ENCODE data around the gene ATP4B. TPM values are rescaled to one million over a fixed set of nuclear protein-coding genes. Genes with fewer than 3 reads are reported as not detected.

Gene ATP4B
- total and polyA plus RNA-seq, 2 donors (not counting 3 experiments of a cell fraction or from before 2014, with no cell fraction given): 0.06 TPM; not detected in 1

DNA sequence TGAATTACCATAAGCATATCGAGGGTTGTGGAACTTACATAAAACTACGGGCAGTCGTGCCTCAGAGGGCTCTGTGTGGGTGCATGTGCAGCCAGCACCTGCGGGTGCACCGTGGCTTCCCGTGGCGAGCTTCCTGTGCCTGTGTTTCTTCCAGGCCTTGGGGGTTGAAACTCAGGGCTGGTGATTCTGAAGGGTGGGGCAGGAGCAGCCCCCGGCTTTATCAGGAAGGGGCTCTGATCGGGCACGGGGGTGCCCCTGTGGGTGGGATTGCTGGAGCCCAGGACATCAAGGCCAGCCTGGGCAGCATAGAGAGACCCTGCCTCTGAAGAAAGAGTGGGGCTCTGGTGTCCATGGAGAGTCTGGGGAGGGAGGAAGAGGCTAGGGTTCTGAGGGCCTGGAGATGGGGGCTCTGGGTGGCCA, 11.1 kb downstream of the ATP4B start:
- Histone ChIP-seq H3K27ac (ENCODE audit: insufficient read depth, low read depth, low read length) (no peak overlapping the region), H3K4me1 (ENCODE audit: control insufficient read depth, extremely low read depth, insufficient read depth, low read length) (peaks cover 4% of the 10 kb centered on the region), H3K4me2 (ENCODE audit: insufficient read depth, low read length) (no peak overlapping the region), H3K9me3 (replicated peaks; ENCODE audit: control insufficient read depth, insufficient read depth, low read length) (no peaks in the 10 kb centered on the region), H3K9ac (replicated peaks; ENCODE audit: extremely low read depth, insufficient read depth, low read length) (no peak overlapping the region), H3K4me3 (replicated peaks in 1 of 3; ENCODE audit: insufficient read depth in 1 of 3, low read depth in 1 of 3, low read length in 3 of 3) (no peak overlapping the region), H3K36me3 (ENCODE audit: control insufficient read depth in 2 of 2, extremely low read depth in 1 of 2, insufficient read depth in 2 of 2, low read length in 2 of 2) (no peaks in the 10 kb centered on the region), H2AFZ (ENCODE audit: low read depth, low read length) (no peak overlapping the region), H3K9me1 (replicated peaks; ENCODE audit: control insufficient read depth, extremely low read depth, insufficient read depth, low read length) (no peaks in the 10 kb centered on the region), H4K20me1 (replicated peaks; ENCODE audit: control insufficient read depth, extremely low read depth, insufficient read depth, low read length) (no peaks in the 10 kb centered on the region), H3K79me2 (ENCODE audit: control insufficient read depth, insufficient read depth, low read length) (no peaks in the 10 kb centered on the region), H3K27me3 (ENCODE audit: control insufficient read depth in 2 of 2, insufficient read depth in 2 of 2, low read length in 2 of 2) (no peaks in the 10 kb centered on the region)
- FAIRE-seq (no peak), DNase-seq (ENCODE audit: low read depth, low spot score) (no peak)
- ChIA-PET CTCF (interaction anchor here (0.6 to 1.2 kb wide), 3 partner anchors 8 to 68 kb away, joined by 3 read pairs; no protein-coding TSS in a partner anchor), POLR2A (no interaction called here)
- BruUV-seq (replicated peaks): no TSS peak
- dilution Hi-C loops (cut with MboI; ENCODE audit: extremely low pct_ligation_motif_present, low sequenced_read_pairs) (no loop called here), intact Hi-C loops (cut with micrococcal nuclease) (no loop called here)
- TF ChIP-seq POLR2AphosphoS5 (IDR thresholded peaks at IDR 0.05; ENCODE audit: insufficient read depth, low read depth, low read length) (no peak), MYC (IDR thresholded peaks at IDR 0.05; ENCODE audit: low read depth, low read length) (no peak), POLR2A (IDR thresholded peaks at IDR 0.05; ENCODE audit: low read depth, low read length) (no peak), GATA2 (IDR thresholded peaks at IDR 0.05; ENCODE audit: insufficient read depth, insufficient read length, low read depth, low read length) (no peak), FOS (IDR thresholded peaks at IDR 0.05; ENCODE audit: borderline replicate concordance, insufficient read depth, low read length) (no peak), JUN (IDR thresholded peaks at IDR 0.05; ENCODE audit: borderline replicate concordance, insufficient read depth, insufficient read length, low read depth) (no peak), EZH2 (IDR thresholded peaks at IDR 0.05; ENCODE audit: borderline replicate concordance, low read depth, low read length, severe bottlenecking) (no peak)
- TF ChIP-seq, protein P1, sequence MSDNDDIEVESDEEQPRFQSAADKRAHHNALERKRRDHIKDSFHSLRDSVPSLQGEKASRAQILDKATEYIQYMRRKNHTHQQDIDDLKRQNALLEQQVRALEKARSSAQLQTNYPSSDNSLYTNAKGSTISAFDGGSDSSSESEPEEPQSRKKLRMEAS (IDR thresholded peaks at IDR 0.05; ENCODE audit: insufficient read depth, insufficient read length): no peak
- TF ChIP-seq, protein P2, sequence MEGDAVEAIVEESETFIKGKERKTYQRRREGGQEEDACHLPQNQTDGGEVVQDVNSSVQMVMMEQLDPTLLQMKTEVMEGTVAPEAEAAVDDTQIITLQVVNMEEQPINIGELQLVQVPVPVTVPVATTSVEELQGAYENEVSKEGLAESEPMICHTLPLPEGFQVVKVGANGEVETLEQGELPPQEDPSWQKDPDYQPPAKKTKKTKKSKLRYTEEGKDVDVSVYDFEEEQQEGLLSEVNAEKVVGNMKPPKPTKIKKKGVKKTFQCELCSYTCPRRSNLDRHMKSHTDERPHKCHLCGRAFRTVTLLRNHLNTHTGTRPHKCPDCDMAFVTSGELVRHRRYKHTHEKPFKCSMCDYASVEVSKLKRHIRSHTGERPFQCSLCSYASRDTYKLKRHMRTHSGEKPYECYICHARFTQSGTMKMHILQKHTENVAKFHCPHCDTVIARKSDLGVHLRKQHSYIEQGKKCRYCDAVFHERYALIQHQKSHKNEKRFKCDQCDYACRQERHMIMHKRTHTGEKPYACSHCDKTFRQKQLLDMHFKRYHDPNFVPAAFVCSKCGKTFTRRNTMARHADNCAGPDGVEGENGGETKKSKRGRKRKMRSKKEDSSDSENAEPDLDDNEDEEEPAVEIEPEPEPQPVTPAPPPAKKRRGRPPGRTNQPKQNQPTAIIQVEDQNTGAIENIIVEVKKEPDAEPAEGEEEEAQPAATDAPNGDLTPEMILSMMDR (IDR thresholded peaks at IDR 0.05; ENCODE audit: extremely low read depth in 1 of 2, insufficient read depth in 1 of 2, low read depth in 1 of 2, low read length in 2 of 2): no peak

Data from endothelial cell of umbilical vein (primary cell).